Testis (tissue), 3 donors: ENCODE measurements around the gene MEGF11. TPM values are rescaled to one million over a fixed set of nuclear protein-coding genes. Genes with fewer than 3 reads are reported as not detected.

ENCODE experiments used
- DNase-seq: peaks from one replicate; pipeline ENCODE4 v3.0.0-alpha.2; 2019
- H3K27ac ChIP-seq, 2 donors: fragments of 200-600 bp; sonication (generic); one replicate each; pipeline ENCODE4 v1.5.1; 2019
- H3K27me3 ChIP-seq: fragments of 200-600 bp; sonication (generic); one replicate; pipeline ENCODE4 v1.5.1; 2019
- H3K36me3 ChIP-seq: fragments of 200-600 bp; sonication (generic); one replicate; pipeline ENCODE4 v1.5.1; 2017; ENCODE audit warnings: low read depth; ENCODE audit errors: missing control alignments
- H3K4me1 ChIP-seq: fragments of 200-600 bp; sonication (generic); one replicate; pipeline ENCODE4 v1.5.1; 2019
- H3K4me3 ChIP-seq, 2 donors: fragments of 200-600 bp; sonication (generic); one replicate each; pipeline ENCODE4 v1.5.1; 2017 to 2019
- H3K9me3 ChIP-seq: fragments of 200-600 bp; sonication (generic); one replicate; pipeline ENCODE4 v1.5.1; 2017
- POLR2A ChIP-seq: fragments of 450-650 bp; IDR thresholded peaks from one replicate; pipeline ENCODE4 v1.6.1; 2017; ENCODE audit warnings: antibody characterized with exemption, mild to moderate bottlenecking, moderate library complexity
- WGBS, 2 donors: methylation state at CpG; one replicate each; pipeline ENCODE4 v1.1.5; 2018; 5-methylcytosine and 5-hydroxymethylcytosine counted together
- intact Hi-C: fragments of 100-400 bp; cut with DNase I; formaldehyde crosslinking; loops from one replicate; pipeline ENCODE4 v1.15.1; 2023; ENCODE audit warnings: low total_unique reads
- polyA plus RNA-seq: library from polyadenylated mRNA; stranded (reverse); fragments of 350-450 nt; fragmentation: Illumina TruSeq; extraction: RNeasy Lipid Tissue Mini Kit (QIAGEN cat#74804); gene quantifications from one replicate; pipeline ENCODE4 v1.2.3, GENCODE V29; 2014; ENCODE audit warnings: low read depth, low replicate concordance; ENCODE audit not compliant: insufficient read depth
- total RNA-seq, 2 donors: library from RNA; depleted of rRNA; stranded (reverse); fragments of >200 nt; gene quantifications; one replicate each; pipeline ENCODE4 v1.2.3, GENCODE V29; 2016
- TF ChIP-seq, protein P1 (sequence below), 3 experiments: fragments of 450-650 bp in 2 of 3; fragments of 200-600 bp in 1 of 3; sonication (generic) in 1 of 3; IDR thresholded peaks; one replicate each; pipeline ENCODE4 v1.5.1; 2016 to 2019; ENCODE audit warnings: antibody characterized with exemption in 3 of 3, mild to moderate bottlenecking in 2 of 3, moderate library complexity in 1 of 3

Gene MEGF11
- total and polyA plus RNA-seq, 3 donors from 2014 or later = 4.5 to 18.7 (median 8.6) TPM

DNA sequence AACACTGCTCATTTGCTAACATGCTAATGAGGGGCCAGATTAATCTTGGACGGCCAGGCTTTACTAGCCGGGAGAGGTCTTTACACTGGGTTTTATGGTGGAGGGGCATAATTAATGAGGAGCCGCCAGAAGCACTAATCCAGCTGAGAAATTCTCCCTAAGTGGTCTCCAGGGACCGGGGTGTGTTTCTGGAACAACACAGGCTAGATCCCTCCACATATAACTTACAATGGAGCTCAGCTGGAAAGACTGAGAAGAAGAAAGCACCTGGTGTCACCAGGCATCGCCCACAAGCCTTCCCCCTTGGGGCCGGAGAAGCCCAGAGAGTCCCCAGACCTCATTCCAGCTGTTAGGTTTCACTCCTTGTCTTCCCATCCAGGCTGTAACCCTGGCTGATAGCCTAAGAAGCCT lies 127.5 kb downstream of the MEGF11 start:
- Histone ChIP-seq H3K4me3 (no peak overlapping the region), H3K27me3 (no peaks in the 10 kb centered on the region), H3K9me3 (no peaks in the 10 kb centered on the region), H3K4me1 (no peaks in the 10 kb centered on the region), H3K36me3 (no peaks in the 10 kb centered on the region), H3K27ac (no peak overlapping the region)
- intact Hi-C loops = no loop called here
- no peak for TF ChIP-seq POLR2A
- TF ChIP-seq, protein P1, sequence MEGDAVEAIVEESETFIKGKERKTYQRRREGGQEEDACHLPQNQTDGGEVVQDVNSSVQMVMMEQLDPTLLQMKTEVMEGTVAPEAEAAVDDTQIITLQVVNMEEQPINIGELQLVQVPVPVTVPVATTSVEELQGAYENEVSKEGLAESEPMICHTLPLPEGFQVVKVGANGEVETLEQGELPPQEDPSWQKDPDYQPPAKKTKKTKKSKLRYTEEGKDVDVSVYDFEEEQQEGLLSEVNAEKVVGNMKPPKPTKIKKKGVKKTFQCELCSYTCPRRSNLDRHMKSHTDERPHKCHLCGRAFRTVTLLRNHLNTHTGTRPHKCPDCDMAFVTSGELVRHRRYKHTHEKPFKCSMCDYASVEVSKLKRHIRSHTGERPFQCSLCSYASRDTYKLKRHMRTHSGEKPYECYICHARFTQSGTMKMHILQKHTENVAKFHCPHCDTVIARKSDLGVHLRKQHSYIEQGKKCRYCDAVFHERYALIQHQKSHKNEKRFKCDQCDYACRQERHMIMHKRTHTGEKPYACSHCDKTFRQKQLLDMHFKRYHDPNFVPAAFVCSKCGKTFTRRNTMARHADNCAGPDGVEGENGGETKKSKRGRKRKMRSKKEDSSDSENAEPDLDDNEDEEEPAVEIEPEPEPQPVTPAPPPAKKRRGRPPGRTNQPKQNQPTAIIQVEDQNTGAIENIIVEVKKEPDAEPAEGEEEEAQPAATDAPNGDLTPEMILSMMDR (IDR thresholded peaks at IDR 0.05) = no peak
- 64% methylated on average over 6 of the region's 6 CpGs for WGBS, 2 donors
- no peak for DNase-seq

DNA sequence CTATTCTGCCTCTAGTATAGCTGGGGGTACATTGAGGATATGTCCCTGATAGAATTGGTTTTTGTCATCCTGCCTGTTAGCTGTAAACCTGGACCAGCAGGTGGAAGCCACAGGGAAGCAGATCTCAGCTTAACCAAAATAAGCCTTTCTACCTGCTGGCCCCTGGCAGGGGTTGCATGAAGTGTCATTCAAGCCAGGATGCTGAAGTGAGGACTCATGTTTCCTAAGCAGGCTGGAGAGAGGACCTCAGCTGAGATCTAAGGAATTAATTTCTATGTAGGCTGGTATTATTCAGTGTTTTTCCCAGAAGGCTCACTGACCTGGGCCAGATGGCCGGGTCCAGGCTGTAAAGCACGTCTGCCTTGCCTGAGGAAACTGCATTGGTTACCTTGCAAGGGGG lies 128.9 kb downstream of the MEGF11 start:
- Histone ChIP-seq H3K27me3 (no peaks in the 10 kb centered on the region), H3K4me1 (no peaks in the 10 kb centered on the region), H3K27ac (no peak overlapping the region), H3K36me3 (no peaks in the 10 kb centered on the region), H3K4me3 (no peak overlapping the region), H3K9me3 (no peaks in the 10 kb centered on the region)
- intact Hi-C loops = no loop called here
- TF ChIP-seq, protein P1 (IDR thresholded peaks at IDR 0.05) = no peak
- no peak for TF ChIP-seq POLR2A
- DNase-seq = no peak
- 83 to 89% methylated on average over 2 of the region's 2 CpGs for WGBS, 2 donors

DNA sequence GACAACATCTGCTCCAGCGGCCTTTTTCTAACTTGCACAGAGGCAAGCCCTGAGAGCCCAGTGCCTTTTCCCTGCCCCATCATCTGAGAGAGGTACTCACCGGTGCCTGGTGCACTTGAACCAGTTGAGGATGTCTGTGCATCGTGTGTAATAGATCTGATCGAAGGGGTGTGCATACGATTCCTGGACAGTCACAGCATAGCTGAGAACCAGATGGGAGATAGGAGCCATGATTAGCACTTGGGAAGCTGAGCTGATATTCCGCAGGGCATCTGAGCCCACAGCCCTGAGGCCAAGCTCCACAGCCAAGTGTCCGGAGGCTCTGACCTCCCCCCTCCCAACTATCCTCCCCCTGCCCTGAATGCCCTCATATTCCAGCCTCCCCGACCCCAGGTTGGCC lies 129.8 kb downstream of the MEGF11 start:
- DNase-seq = no peak
- Histone ChIP-seq H3K9me3 (no peaks in the 10 kb centered on the region), H3K4me3 (no peak overlapping the region), H3K27ac (no peak overlapping the region), H3K4me1 (no peaks in the 10 kb centered on the region), H3K36me3 (no peaks in the 10 kb centered on the region), H3K27me3 (no peaks in the 10 kb centered on the region)
- no peak for TF ChIP-seq POLR2A
- TF ChIP-seq, protein P1 (IDR thresholded peaks at IDR 0.05) = no peak
- 73 to 94% methylated on average over 2 to 8 of the region's 8 CpGs for WGBS, 2 donors
- intact Hi-C loops = no loop called here

DNA sequence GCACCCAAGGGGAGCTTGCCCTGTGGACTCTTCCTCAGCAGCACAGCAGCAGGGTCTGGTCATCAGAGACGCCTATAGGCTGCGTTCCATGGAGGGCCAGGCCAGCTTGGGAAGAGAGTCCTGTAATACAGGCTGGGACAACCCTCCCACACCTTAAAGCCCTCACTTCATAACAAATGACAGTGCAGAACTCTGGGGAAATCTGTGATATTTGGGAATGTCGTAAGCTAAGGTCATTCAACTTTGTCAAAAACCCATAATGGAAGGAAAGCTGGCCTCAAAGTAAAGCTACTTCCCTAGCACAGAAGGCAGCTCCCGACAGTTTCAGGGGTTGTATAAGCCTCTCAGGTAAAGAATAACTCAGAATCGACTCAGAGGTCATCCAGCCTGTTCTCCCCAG lies 133.1 kb downstream of the MEGF11 start:
- H3K4me3 ChIP-seq = no peak overlapping the region
- H3K36me3 ChIP-seq = no peaks in the 10 kb centered on the region
- intact Hi-C loops = no loop called here
- H3K27me3 ChIP-seq = no peaks in the 10 kb centered on the region
- WGBS, 2 donors = 88 to 96% methylated on average over 5 of the region's 5 CpGs
- no peak overlapping the region for H3K27ac ChIP-seq
- H3K9me3 ChIP-seq = no peaks in the 10 kb centered on the region
- H3K4me1 ChIP-seq = no peaks in the 10 kb centered on the region
- TF ChIP-seq, protein P1 (IDR thresholded peaks at IDR 0.05) = no peak
- no peak for TF ChIP-seq POLR2A
- DNase-seq = no peak

DNA sequence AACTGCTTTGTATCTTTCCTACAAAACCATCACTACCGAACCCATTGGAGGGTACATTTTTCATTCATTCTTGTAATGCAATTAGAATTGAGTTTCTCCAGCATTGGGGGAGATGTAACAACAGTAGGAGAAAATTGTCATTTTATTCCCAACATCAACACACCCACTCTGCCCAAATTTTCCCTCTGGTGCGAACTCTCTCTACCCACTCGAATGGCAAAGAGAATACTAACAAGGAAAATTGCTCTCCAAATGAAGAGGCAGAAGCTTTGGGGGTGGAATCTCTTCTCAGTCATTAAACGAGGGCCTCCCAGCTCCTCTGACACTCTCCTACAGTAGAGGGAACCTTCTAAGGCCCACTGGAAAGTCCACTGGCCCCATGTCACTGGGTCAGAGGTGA lies 135.7 kb downstream of the MEGF11 start:
- H3K27me3 ChIP-seq = no peaks in the 10 kb centered on the region
- H3K36me3 ChIP-seq = no peaks in the 10 kb centered on the region
- H3K4me3 ChIP-seq = no peak overlapping the region
- no peak overlapping the region for H3K27ac ChIP-seq
- no peaks in the 10 kb centered on the region for H3K9me3 ChIP-seq
- no peak for TF ChIP-seq POLR2A
- TF ChIP-seq, protein P1 (IDR thresholded peaks at IDR 0.05) = no peak
- H3K4me1 ChIP-seq = no peaks in the 10 kb centered on the region
- intact Hi-C loops = no loop called here
- 82 to 93% methylated on average over 4 of the region's 4 CpGs for WGBS, 2 donors
- no peak for DNase-seq
